IMR-90 (cell line): ENCODE measurements around the gene PRMT1. TPM values are rescaled to one million over a fixed set of nuclear protein-coding genes. Genes with fewer than 3 reads are reported as not detected.

ENCODE experiments used
- ATAC-seq: fragments of 200-7000 bp; cut with Tn5 transposase; 2 replicates; pipeline ENCODE4 v1.9.1; 2020; ENCODE audit warnings: low read depth, mild to moderate bottlenecking, moderate library complexity
- BruUV-seq: library from RNA; stranded (reverse); fragments of 400-500 nt; replicated peaks from 2 replicates; lab custom pipeline; 2021; lab: Mats Ljungman, UMichigan
- CTCF ChIA-PET: fragments of 300-600 bp; formaldehyde crosslinking; extraction: SDS; loops from one replicate; lab custom pipeline; 2021; ENCODE audit warnings: antibody characterized with exemption; lab: Yijun Ruan, JAX
- POLR2A ChIA-PET: fragments of 300-600 bp; sonication (Branson Sonifier 250); formaldehyde crosslinking; loops from one replicate; lab custom pipeline; 2022; ENCODE audit warnings: antibody characterized with exemption; ENCODE audit not compliant: unreplicated experiment; lab: Charles Lee
- DNase-seq: peaks from one replicate; pipeline ENCODE4 v3.0.0; 2013
- H2AFZ ChIP-seq: replicated peaks from 2 replicates; pipeline ENCODE3; 2013; ENCODE audit warnings: low read length, mild to moderate bottlenecking; ENCODE audit not compliant: poor library complexity
- H2AK5ac ChIP-seq: 2 replicates; pipeline ENCODE4 v1.6.1; 2013; ENCODE audit warnings: low read depth, low read length, inconsistent platforms
- H2AK9ac ChIP-seq: replicated peaks from 2 replicates; pipeline ENCODE3; 2013; ENCODE audit warnings: mild to moderate bottlenecking, low read depth, low read length, moderate library complexity; ENCODE audit not compliant: poor library complexity
- H2BK120ac ChIP-seq: 2 replicates; pipeline ENCODE4 v1.6.1; 2013; ENCODE audit warnings: low read depth, low read length, inconsistent platforms
- H2BK15ac ChIP-seq: 3 replicates; pipeline ENCODE4 v1.6.1; 2013; ENCODE audit warnings: low read depth, low read length, inconsistent platforms
- H2BK20ac ChIP-seq: 2 replicates; pipeline ENCODE4 v1.6.1; 2013; ENCODE audit warnings: low read depth, mild to moderate bottlenecking, inconsistent platforms, low read length, moderate library complexity
- H2BK5ac ChIP-seq: 2 replicates; pipeline ENCODE4 v1.6.1; 2013; ENCODE audit warnings: mild to moderate bottlenecking, low read depth, low read length, inconsistent platforms; ENCODE audit not compliant: poor library complexity, severe bottlenecking
- H3K14ac ChIP-seq: replicated peaks from 2 replicates; pipeline ENCODE4 v1.6.1; 2013; ENCODE audit warnings: low read depth, low read length, inconsistent platforms
- H3K18ac ChIP-seq: 2 replicates; pipeline ENCODE4 v1.6.1; 2013; ENCODE audit warnings: low read depth, low read length, control low read depth
- H3K23ac ChIP-seq: 2 replicates; pipeline ENCODE4 v1.6.1; 2013; ENCODE audit warnings: low read depth, low read length, inconsistent platforms
- H3K27ac ChIP-seq: 2 replicates; pipeline ENCODE4 v1.5.1; 2013; ENCODE audit warnings: mild to moderate bottlenecking, control low read depth, low read length; ENCODE audit not compliant: insufficient read depth
- H3K27me3 ChIP-seq: 2 replicates; pipeline ENCODE4 v1.6.1; 2013; ENCODE audit warnings: low read length; ENCODE audit not compliant: control insufficient read depth, insufficient read depth
- H3K36me3 ChIP-seq: 2 replicates; pipeline ENCODE4 v1.6.1; 2013; ENCODE audit warnings: low read length, mixed read lengths; ENCODE audit not compliant: control insufficient read depth, insufficient read depth
- H3K4ac ChIP-seq: 2 replicates; pipeline ENCODE4 v1.6.1; 2013; ENCODE audit warnings: low read depth, low read length, inconsistent platforms
- H3K4me1 ChIP-seq: 2 replicates; pipeline ENCODE4 v1.6.1; 2013; ENCODE audit warnings: low read length, mixed read lengths; ENCODE audit not compliant: control insufficient read depth, insufficient read depth
- H3K4me2 ChIP-seq: 2 replicates; pipeline ENCODE4 v1.6.1; 2013; ENCODE audit warnings: low read depth, mild to moderate bottlenecking, control low read depth, low read length, moderate library complexity
- H3K4me3 ChIP-seq: 2 replicates; pipeline ENCODE4 v1.5.1; 2013; ENCODE audit warnings: low read depth, mild to moderate bottlenecking, control low read depth, low read length, moderate library complexity; ENCODE audit not compliant: insufficient read depth
- H3K56ac ChIP-seq: 2 replicates; pipeline ENCODE4 v1.6.1; 2013; ENCODE audit warnings: low read length, inconsistent platforms; ENCODE audit not compliant: insufficient read depth; ENCODE audit errors: extremely low read depth
- H3K79me1 ChIP-seq, 2 experiments: 2 replicates each; pipeline ENCODE4 v1.6.1; 2013; ENCODE audit warnings: low read length in 2 of 2, inconsistent platforms in 1 of 2, low read depth in 1 of 2
- H3K9ac ChIP-seq: 2 replicates; pipeline ENCODE4 v1.6.1; 2013; ENCODE audit warnings: low read depth, low read length, control low read depth
- H3K9me1 ChIP-seq: 2 replicates; pipeline ENCODE4 v1.6.1; 2013; ENCODE audit warnings: low read length, inconsistent platforms; ENCODE audit not compliant: insufficient read depth
- H3K9me3 ChIP-seq: 2 replicates; pipeline ENCODE4 v1.6.1; 2013; ENCODE audit warnings: low read length; ENCODE audit not compliant: control insufficient read depth, insufficient read depth
- H4K20me1 ChIP-seq: 2 replicates; pipeline ENCODE4 v1.6.1; 2013; ENCODE audit warnings: low read length, inconsistent platforms; ENCODE audit not compliant: insufficient read depth
- H4K5ac ChIP-seq: 2 replicates; pipeline ENCODE4 v1.6.1; 2013; ENCODE audit warnings: mild to moderate bottlenecking, low read depth, low read length, control low read depth
- H4K8ac ChIP-seq, 2 experiments: 2 replicates each; pipeline ENCODE4 v1.6.1; 2013; ENCODE audit warnings: low read depth in 2 of 2, low read length in 2 of 2, control low read depth in 1 of 2, inconsistent platforms in 1 of 2
- H4K91ac ChIP-seq: 2 replicates; pipeline ENCODE4 v1.6.1; 2013; ENCODE audit warnings: low read depth, low read length, inconsistent platforms; ENCODE audit not compliant: insufficient read depth
- CEBPB ChIP-seq: IDR thresholded peaks from 2 replicates; pipeline ENCODE4 v1.6.1; 2012; ENCODE audit warnings: low read depth, low read length, improper control_type of control experiment
- FOS ChIP-seq: fragments of 150-350 bp; IDR thresholded peaks from 2 replicates; pipeline ENCODE4 v1.6.1; 2016; ENCODE audit warnings: low read depth, low read length
- MAFK ChIP-seq: IDR thresholded peaks from 2 replicates; pipeline ENCODE4 v1.6.1; 2012; ENCODE audit warnings: low read depth, low read length, improper control_type of control experiment
- MXI1 ChIP-seq: IDR thresholded peaks from 2 replicates; pipeline ENCODE4 v1.6.1; 2012; ENCODE audit warnings: low read depth, mild to moderate bottlenecking, low read length, moderate library complexity, borderline replicate concordance
- NFE2L2 ChIP-seq: fragments of 150-350 bp; IDR thresholded peaks from 2 replicates; pipeline ENCODE4 v1.6.1; 2016; ENCODE audit warnings: low read depth, mild to moderate bottlenecking, low read length
- POLR2A ChIP-seq: IDR thresholded peaks from 2 replicates; pipeline ENCODE4 v1.6.1; 2012; ENCODE audit warnings: mild to moderate bottlenecking, low read depth, low read length
- RFX5 ChIP-seq: IDR thresholded peaks from 2 replicates; pipeline ENCODE4 v1.8.0; 2012; ENCODE audit warnings: low read depth, mild to moderate bottlenecking, low read length, moderate library complexity
- SMC3 ChIP-seq: fragments of 150-350 bp; IDR thresholded peaks from 2 replicates; pipeline ENCODE4 v1.6.1; 2016; ENCODE audit warnings: low read depth, mild to moderate bottlenecking, antibody characterized with exemption, low read length, moderate library complexity
- WGBS, 2 experiments: methylation state at CpG; one replicate each; pipeline versions ENCODE4 v1.1.5 to v1.1.7; 2013; ENCODE audit warnings: missing lambda C conversion rate in 2 of 2; ENCODE audit not compliant: insufficient read length in 1 of 2; ENCODE audit errors: extremely low coverage in 2 of 2; 5-methylcytosine and 5-hydroxymethylcytosine counted together
- dilution Hi-C: fragments of 300-500 bp; cut with HindIII; formaldehyde crosslinking; loops from one replicate; pipeline ENCODE4 v1.14.3; 2018; ENCODE audit warnings: low sequenced_read_pairs; ENCODE audit not compliant: unreplicated experiment
- in situ Hi-C: fragments of 300-500 bp; cut with MboI; formaldehyde crosslinking; loops from 3 replicates; pipeline ENCODE4 v1.14.3; 2019; ENCODE audit warnings: low sequenced_read_pairs, inconsistent platforms, mixed read lengths
- intact Hi-C: fragments of 100-400 bp; cut with micrococcal nuclease; formaldehyde crosslinking; loops from 2 replicates; pipeline ENCODE4 v1.10.0; 2022
- polyA plus RNA-seq, 3 experiments: library from polyadenylated mRNA; depleted of rRNA; stranded (reverse); fragments of >200 nt; gene quantifications; 2 replicates each; pipeline ENCODE4 v1.2.3, GENCODE V29; 2012; ENCODE audit warnings: low replicate concordance in 1 of 3
- total RNA-seq: library from RNA; depleted of rRNA; stranded (reverse); fragments of >200 nt; gene quantifications from 2 replicates; pipeline ENCODE4 v1.2.3, GENCODE V29; 2012
- TF ChIP-seq, protein P1 (sequence below): fragments of 150-350 bp; IDR thresholded peaks from 2 replicates; pipeline ENCODE4 v1.6.1; 2016; ENCODE audit warnings: low read depth, mild to moderate bottlenecking, low read length, moderate library complexity, borderline replicate concordance

The PRMT1 gene
- total and polyA plus RNA-seq, 2 of the 4 experiments (the other 2 are of a cell fraction), result 497 to 840 TPM

DNA sequence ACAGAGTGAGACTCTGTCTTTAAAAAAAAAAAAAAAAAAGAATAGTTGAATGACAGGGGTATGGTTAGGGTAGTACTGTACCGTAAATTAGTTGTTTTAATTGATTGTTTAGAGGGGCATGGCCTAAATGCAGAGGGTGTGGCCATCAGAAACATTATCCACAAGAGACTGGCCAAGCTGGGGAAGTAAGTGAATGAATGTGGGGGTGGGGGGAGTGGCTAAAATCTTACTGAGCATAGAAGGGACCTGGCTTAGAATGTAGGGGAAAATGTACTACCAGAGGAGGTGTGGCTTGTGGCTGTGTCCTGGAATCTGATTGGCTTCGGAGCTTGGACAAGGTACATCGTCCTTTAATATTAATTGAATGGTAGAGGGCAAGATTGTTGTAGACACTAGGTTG lies 7.6 kb upstream of the PRMT1 start:
- Histone ChIP-seq H3K79me1 (peaks cover 8 to 48% of the 10 kb centered on the region in 2 experiments; a peak in 3 of 4 replicates), H3K9me1 (no peaks in the 10 kb centered on the region), H2AK9ac (no peak overlapping the region), H3K56ac (no peak overlapping the region), H4K8ac (no peak overlapping the region), H3K4me3 (no peak overlapping the region), H3K4me2 (no peak overlapping the region), H3K14ac (no peak overlapping the region), H4K5ac (no peak overlapping the region), H3K27ac (no peak overlapping the region), H2BK120ac (no peak overlapping the region), H3K18ac (no peak overlapping the region), H4K20me1 (no peaks in the 10 kb centered on the region; the same call in 1 of the 2 replicates), H2BK5ac (no peak overlapping the region), H4K91ac (no peak overlapping the region), H2BK20ac (no peak overlapping the region), H3K27me3 (no peaks in the 10 kb centered on the region), H3K9ac (no peak overlapping the region), H2AK5ac (no peak overlapping the region), H2BK15ac (no peak overlapping the region), H2AFZ (no peak overlapping the region), H3K23ac (no peak overlapping the region), H3K4ac (no peak overlapping the region), H3K4me1 (peaks cover 7% of the 10 kb centered on the region), H3K36me3 (peaks cover 3% of the 10 kb centered on the region; the same call in 1 of the 2 replicates), H3K9me3 (no peaks in the 10 kb centered on the region)
- POLR2A ChIA-PET, result no interaction called here
- CTCF ChIA-PET, result no interaction called here
- no peak for DNase-seq
- dilution Hi-C loops (no loop called here), in situ Hi-C loops (loop anchor here (10.0 kb wide), 1 partner anchor 175 kb away; the partner anchor contains the start of gene RPS11), intact Hi-C loops (no loop called here)
- WGBS, 2 experiments, result no CpG with 5 or more reads among the region's 3 CpGs
- no TSS peak for BruUV-seq
- ATAC-seq, result no peak
- no peak for TF ChIP-seq MXI1
- no peak for TF ChIP-seq POLR2A
- TF ChIP-seq SMC3, result no peak
- TF ChIP-seq, protein P1, sequence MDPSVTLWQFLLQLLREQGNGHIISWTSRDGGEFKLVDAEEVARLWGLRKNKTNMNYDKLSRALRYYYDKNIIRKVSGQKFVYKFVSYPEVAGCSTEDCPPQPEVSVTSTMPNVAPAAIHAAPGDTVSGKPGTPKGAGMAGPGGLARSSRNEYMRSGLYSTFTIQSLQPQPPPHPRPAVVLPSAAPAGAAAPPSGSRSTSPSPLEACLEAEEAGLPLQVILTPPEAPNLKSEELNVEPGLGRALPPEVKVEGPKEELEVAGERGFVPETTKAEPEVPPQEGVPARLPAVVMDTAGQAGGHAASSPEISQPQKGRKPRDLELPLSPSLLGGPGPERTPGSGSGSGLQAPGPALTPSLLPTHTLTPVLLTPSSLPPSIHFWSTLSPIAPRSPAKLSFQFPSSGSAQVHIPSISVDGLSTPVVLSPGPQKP, result no peak
- no peak for TF ChIP-seq NFE2L2
- TF ChIP-seq CEBPB, result no peak
- TF ChIP-seq FOS, result no peak
- TF ChIP-seq MAFK, result no peak
- no peak for TF ChIP-seq RFX5
